GM18517 (cell line): ENCODE data around the gene TRPC4.

Source experiments
- ATAC-seq: cut with Tn5 transposase; IDR thresholded peaks from one replicate; pipeline ENCODE4 v1.9.1; 2021; ENCODE audit warnings: mild to moderate bottlenecking, moderate library complexity; ENCODE audit not compliant: unreplicated experiment

TRPC4 gene

GRCh38 chr13:37736045-37736444 is 133.5 kb downstream of the TRPC4 start:
- ATAC-seq: no peak

GRCh38 chr13:37735293-37735692 is 134.3 kb downstream of the TRPC4 start:
- no peak for ATAC-seq

DNA sequence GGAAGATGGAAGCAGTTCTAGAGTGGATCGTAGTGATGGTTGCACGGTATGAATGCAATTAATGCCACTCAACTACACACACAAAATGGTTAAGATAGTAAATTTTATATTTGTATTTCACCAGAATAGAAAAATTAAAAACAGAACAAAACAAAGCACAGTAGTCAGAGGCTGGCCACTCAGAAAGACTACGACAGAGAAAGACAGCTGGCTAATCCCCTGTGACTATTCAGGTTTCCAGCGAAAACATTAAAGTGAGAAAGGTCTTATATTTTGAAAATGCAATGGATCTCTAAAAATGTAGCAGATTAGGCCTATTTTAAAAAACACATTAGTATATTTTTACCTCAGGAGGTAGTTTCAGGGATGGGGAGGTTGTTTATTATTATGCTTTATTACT is 139.7 kb downstream of the TRPC4 start:
- ATAC-seq: no peak

DNA sequence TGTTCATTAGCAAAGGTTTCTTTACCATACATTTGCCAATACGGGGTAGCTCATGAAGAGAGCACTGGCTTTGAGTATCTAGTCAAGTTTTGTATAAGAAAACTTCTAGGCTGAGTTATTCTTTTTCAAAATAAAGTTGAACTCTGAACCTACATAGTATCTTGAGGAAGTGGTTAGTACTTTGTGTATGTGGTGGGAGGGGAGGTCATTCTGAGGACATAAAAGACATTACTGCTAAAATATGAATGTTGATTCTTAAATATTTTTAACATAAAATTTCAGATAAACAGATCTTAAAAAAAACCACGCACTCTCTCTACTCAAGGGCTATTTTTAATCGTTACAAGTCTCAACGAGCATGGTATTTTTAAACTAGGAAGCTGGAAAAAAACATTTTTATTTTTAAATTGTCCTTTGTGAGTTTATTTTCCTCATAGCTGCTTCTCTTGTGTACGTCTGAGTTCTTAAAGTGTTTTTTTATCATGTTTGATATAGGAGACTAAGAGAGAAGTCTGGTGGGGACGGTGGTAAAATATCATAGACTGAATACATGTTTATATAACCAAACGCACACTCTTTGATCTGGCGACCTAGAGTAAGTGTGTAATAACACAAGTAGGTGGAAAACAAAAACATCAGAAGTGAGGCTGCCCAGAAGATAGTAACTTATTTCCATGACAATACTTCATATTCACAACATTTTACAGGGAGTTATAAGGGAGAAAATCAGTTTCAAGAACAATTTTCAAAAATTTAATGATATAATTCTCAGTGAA is 153.0 kb downstream of the TRPC4 start:
- ATAC-seq: no peak

DNA sequence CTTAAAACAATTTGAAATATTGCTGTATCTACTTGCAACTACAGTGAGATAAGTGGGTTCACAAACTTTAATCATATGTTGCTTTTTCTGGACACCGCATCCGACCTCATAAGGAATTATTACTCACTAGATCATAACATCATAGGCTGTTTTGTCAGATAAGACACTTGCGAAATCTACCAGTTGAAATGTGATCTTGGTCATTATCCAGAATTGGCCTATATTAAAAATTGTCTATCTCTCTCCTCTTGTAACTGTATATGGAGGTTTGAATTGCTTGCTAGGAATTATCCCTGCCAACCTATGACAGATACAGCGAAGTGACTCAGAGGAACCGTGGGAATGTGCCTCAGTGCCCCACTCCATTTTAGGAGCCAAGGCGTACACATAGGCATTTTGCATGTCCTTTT is 154.0 kb downstream of the TRPC4 start:
- no peak for ATAC-seq

DNA sequence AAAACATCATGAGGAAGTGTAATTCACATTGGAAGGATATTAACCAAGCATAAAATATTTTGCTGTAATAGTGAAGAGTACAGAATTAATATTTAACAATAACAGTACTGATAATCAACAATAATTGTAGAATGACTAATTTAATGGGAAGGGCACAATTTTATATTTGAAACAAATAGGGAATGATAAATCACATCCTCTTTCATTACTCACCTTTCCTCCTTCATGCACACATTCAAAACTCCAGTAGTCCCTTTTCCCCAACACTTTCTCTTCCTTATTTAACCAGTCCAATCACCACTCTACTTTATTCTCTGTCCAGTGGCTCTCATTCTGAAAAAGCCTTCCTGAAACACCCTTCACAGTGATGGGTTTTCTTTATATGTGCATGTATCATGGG is 160.3 kb downstream of the TRPC4 start:
- ATAC-seq: no peak

DNA sequence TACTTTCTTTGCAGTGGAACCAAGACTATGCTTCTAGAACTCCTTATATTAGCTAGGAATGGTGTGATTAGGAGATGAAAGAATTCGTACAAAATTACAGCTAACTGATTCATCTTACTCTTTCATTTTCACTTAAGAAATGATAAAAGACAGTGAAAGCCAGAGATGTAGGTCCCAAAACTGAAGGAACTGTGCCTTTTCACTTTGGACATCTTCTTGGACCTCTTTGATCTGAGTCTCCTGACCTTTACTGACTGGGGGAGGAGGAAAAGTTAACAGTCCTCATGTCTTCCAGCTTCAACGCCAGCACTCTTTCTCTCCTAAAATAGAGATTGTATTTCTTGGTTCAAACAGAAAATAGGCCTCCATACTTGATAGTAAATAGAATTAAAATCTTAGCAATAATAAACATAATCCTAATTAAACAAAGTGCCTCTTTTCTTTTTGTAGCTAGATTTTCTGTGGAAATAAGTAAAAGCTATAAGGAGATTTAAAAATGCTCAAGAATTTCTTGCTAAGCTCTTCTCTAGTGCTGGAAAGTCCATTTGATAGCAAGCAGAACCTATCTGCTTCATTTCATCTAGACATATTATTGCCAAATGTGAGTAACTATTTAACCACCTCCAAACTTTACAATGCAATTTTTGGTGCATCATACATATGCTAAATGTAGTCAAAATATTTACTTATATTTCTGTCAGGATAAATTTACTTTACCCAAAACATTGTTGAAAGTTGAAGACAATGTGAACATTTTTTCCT is 161.7 kb downstream of the TRPC4 start:
- no peak for ATAC-seq

DNA sequence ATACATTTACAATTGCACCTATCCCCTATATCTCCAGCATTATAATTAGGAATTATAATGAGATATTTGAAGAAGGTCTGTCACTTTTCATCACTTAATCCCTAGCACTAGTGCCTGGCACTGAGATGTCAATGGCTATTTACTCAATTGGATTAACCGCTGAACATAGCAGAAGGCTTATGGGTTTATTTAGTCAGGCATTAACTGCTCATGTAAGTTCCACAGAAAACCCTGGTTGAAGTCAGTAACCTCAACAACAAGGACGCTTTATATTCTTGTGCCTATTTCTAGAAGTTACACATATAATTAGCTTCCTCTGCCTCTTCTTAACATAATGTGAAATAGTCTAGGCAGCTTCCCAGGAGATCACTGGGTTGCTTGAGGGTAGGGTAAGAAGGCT is 163.5 kb downstream of the TRPC4 start:
- ATAC-seq: no peak

GRCh38 chr13:37701972-37702371 is 167.6 kb downstream of the TRPC4 start:
- ATAC-seq: no peak

DNA sequence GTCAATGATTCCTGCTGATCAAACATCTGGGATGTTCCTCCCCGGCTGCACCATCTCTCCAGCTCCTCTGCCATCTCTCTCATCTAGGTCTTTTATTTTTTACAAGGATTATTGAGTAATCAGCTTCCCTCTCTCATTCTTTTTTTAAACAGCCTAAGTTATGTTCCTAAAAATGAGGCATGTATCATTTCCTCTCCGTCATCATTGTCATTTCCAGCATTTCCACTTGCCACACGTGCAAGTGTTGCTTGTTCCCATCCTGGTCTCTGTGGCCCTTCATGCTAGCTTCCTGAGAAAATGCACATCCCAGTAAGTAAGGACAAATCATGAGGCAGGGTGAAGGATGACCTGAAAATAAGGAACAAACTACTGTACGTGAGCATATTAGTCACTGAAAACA is 168.3 kb downstream of the TRPC4 start:
- ATAC-seq: no peak

- ATAC-seq: no peak
Measured at GRCh38 chr13:37700887-37701286, 168.7 kb downstream of the TRPC4 start.

GRCh38 chr13:37695200-37695599 is 174.4 kb downstream of the TRPC4 start:
- ATAC-seq: no peak

DNA sequence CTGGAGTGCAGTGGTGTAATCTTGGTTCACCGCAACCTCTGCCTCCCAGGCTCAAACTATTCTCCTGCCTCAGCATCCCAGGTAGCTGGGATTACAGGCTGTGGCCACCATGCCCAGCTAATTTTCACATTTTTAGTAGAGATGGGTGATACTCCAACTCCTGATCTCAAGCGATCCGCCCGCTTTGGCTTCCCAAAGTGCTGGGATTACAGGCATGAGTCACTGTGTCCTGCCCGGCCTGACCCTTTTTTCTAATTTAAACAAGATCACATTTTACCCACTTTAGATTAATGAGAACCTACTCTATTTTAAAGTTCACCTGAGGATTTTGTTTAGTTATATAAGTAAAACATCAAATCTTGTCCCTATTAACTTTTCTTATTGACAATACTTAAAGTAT is 179.2 kb downstream of the TRPC4 start:
- no peak for ATAC-seq

- no peak for ATAC-seq
Measured at GRCh38 chr13:37686501-37686900, 183.1 kb downstream of the TRPC4 start.

DNA sequence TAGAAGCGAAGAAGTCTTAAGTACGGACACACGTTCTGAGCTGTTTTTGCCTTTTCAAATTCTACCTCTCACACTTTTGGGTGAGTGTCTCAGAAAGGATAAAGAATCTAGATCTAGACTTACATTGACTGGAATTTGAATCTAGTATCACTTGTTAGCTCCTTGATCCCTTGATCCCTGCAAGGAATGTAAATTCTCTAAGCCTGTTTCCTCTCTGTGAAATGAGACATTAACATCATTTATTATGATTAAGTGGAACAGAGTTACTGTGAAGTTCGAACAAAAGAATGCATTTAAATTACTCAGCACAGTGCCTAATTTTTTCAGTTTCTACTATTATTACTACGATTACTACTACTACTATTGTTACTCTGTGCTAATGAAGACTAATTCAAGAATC is 184.4 kb downstream of the TRPC4 start:
- no peak for ATAC-seq

GRCh38 chr13:37682496-37682895 is 187.1 kb downstream of the TRPC4 start:
- no peak for ATAC-seq

GRCh38 chr13:37681281-37682032 is 188.1 kb downstream of the TRPC4 start:
- ATAC-seq: no peak

DNA sequence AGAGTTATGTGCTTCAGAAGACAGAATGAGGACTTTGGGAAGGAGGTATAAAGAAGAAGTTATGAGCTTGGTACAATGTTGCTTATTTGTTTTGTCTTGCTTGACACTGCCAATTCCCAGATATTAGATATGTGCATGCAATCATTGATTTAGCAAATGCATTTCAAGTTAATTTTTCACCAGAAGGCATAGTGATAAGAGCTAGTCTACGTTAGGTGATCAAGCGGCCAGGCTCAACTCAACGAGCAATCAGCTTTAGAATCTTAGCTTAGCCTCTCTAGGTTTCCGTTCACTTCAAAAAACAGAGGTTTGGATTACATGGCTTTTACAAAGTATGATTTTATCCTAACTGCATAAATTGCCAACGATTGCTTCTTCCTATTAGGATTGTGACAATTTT is 189.4 kb downstream of the TRPC4 start:
- no peak for ATAC-seq

DNA sequence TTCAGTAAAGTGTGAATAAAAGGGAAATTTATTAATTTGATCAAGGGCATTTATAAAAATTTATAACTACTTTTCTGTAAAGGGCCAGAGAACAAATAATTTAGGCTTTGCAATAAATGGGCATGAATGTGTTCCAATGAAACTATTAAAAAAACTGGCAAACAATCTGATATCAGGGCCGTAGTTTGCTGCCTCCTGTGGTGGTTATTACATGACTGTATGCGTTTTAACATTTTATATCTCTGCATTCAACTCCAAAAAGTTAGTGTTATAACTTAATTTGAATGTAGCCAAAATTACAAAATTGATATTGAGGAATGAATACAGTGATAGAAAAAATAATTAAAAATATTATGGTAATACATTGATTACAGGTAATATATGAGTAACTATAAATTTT is 190.5 kb downstream of the TRPC4 start:
- ATAC-seq: no peak

- no peak for ATAC-seq
Measured at GRCh38 chr13:37669845-37670244, 199.7 kb downstream of the TRPC4 start.

DNA sequence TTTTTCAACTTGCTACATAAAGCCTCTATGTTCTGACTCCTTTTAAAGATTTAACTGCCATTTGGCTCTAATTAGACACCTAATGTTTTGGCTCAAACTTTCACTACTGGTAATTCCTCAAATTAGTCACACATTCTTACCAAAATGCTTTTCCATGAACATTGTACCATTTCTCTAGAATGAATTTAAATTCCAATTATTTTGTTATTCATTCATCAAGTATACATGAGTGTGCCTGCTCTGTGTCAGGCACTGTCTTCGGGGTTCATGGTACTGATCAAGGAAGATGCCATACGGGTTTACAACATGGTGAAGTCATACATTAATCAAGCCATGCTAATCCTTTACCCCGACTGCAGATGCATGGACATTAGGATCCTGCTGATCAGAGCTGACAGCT is 201.9 kb downstream of the TRPC4 start:
- no peak for ATAC-seq

GRCh38 chr13:37666036-37666435 is 203.5 kb downstream of the TRPC4 start:
- ATAC-seq: no peak
